ENCODE measurements around the gene BOC.

GRCh38 chr3:113179235-113179824, 32.0 kb upstream of the BOC start:
- TF ChIP-seq CTCF (IDR thresholded peaks at IDR 0.05): no peak
- TF ChIP-seq POLR2A (IDR thresholded peaks at IDR 0.05): no peak
